Stimulated activated CD4-positive, alpha-beta T cell treated with anti-CD3 and anti-CD28 coated beads, Interleukin-4, amount 100 ng/mL, for 4 hours (primary cell): Measurements from ENCODE around the gene HES2.
"Not testable (repeated sequence)": the region's sequence is repeated elsewhere in the genome, so short reads cannot be mapped to it uniquely, and the experiment has no call there.

ENCODE experiments used
- DNase-seq, 2 experiments: peaks; one replicate each; pipeline ENCODE4 v3.0.0-alpha.2; 2020

Gene HES2

GRCh38 chr1:6419804-6420453, at the start of gene HES2:
TSS of gene HES2 (minus strand) at chr1:6419919. CDS start at chr1:6419820, 99 bp downstream.
- DNase-seq, result no peak

GRCh38 chr1:6468729-6469461, 49.2 kb upstream of the HES2 start:
- no peak for DNase-seq

GRCh38 chr1:6467744-6468688, 48.3 kb upstream of the HES2 start:
- DNase-seq, result no peak

GRCh38 chr1:6467224-6467623, 47.5 kb upstream of the HES2 start:
- DNase-seq, result no peak

- no peak for DNase-seq
Measured at GRCh38 chr1:6466751-6467150, 47.0 kb upstream of the HES2 start.

- peak; percentile 69 to 72 for DNase-seq
Measured at GRCh38 chr1:6466023-6466422, 46.3 kb upstream of the HES2 start, which contains the start of gene TNFRSF25. TSS of gene TNFRSF25 (minus strand) at chr1:6466173. CDS start at chr1:6466107, 66 bp downstream.

- DNase-seq, result peak; percentile 54
Measured at GRCh38 chr1:6465461-6466005, 45.8 kb upstream of the HES2 start.

GRCh38 chr1:6464915-6465314, 45.2 kb upstream of the HES2 start:
- no peak for DNase-seq

- DNase-seq, result peak; percentile 39 to 45
Measured at GRCh38 chr1:6464514-6464836, 44.8 kb upstream of the HES2 start.

- no peak for DNase-seq
Measured at GRCh38 chr1:6463120-6463412, 43.3 kb upstream of the HES2 start.

- no peak for DNase-seq
Measured at GRCh38 chr1:6462412-6463119, 42.8 kb upstream of the HES2 start.

- DNase-seq, result peak in 1 of 2 experiments; percentile 50
Measured at GRCh38 chr1:6461538-6462411, 42.1 kb upstream of the HES2 start.

- DNase-seq, result no peak
Measured at GRCh38 chr1:6461051-6461530, 41.4 kb upstream of the HES2 start.

- DNase-seq, result peak; percentile 83 to 96
Measured at GRCh38 chr1:6460301-6461050, 40.8 kb upstream of the HES2 start.

- DNase-seq, result peak in 1 of 2 experiments; percentile 55
Measured at GRCh38 chr1:6459850-6460265, 40.1 kb upstream of the HES2 start.

GRCh38 chr1:6456800-6457466, 37.2 kb upstream of the HES2 start:
- DNase-seq, result no peak

GRCh38 chr1:6455752-6456520, 36.2 kb upstream of the HES2 start:
- not testable (repeated sequence) for DNase-seq

- DNase-seq, result peak in 1 of 2 experiments; percentile 34
Measured at GRCh38 chr1:6454856-6455751, 35.4 kb upstream of the HES2 start.
